ENCODE results near the gene JARID2.

Gene JARID2

DNA sequence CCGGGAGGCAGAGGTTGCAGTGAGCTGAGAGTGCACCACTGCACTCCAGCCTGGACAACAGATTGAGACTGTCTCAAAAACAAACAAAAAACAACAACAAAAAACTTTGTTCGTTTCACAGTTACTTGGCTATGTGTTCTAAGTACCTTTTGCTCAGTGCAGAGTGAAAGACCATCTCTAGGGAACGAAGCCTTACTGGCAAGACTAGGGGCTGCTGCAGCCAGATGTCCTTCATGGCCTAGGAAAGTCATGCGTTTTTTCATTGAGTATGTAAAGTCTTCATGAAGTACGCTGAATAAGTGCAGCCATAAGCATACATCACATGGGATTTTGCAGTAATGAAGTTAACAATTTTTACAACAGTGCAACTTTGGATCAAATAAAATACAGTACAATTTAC is 111.1 kb downstream of the JARID2 start:
- no peak for DNase-seq (ENCODE audit: low spot score)

DNA sequence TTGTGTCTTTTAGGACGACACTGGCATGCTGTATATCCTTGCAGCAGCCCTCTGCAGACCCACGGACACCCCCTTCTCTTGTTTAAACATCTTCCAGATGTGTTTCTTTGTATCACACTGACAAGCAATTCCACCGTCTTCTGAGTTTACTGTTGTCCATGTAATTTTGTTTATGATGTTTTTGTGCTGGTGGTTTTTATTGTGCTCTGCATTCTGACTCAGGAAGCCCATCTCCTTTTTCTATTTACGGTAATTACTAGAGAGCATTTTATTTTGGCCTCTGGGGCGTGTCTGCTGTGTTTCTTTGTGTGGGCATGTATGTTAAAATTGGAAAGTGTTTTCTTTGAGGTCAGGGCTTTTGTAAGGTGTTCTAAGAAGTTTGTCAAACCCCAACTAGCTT is 111.9 kb downstream of the JARID2 start:
- no peak for DNase-seq (ENCODE audit: low spot score)

DNA sequence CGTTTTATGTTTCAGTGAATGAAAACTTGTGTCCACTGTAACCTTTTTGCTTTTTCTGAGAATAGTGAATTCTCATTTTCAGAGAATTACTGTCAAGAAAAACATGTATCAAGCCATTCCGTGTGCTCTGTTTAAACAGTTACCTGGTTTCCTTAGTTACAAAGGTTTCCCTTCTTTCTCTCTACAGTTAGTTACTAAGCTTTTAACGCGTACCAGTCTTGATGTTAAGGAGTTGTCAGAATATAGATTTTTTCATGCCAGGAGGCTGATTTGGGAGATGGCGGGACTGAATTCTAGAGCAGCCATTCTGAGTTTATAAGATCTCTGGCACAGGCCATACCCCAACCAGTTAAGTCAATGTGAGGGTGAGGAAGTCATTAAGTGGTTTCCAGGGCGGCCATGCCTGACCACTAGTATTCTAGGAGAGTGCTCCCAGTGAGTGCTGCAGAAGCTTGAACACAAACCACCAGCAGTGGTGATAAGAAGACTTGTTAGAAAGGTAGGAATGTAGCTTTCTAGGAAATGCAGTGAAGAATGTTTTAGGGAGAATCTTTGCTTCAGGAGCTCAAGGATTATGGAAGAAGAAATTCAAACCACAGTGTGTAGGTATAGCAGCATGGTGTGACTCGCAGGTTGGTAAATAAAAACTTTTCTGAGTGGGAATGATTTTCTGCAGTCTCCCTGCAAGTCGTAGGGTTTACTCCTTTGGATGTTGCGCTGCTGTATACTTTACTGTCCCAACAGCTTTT is 112.9 kb downstream of the JARID2 start:
- no peak for DNase-seq (ENCODE audit: low spot score)

DNA sequence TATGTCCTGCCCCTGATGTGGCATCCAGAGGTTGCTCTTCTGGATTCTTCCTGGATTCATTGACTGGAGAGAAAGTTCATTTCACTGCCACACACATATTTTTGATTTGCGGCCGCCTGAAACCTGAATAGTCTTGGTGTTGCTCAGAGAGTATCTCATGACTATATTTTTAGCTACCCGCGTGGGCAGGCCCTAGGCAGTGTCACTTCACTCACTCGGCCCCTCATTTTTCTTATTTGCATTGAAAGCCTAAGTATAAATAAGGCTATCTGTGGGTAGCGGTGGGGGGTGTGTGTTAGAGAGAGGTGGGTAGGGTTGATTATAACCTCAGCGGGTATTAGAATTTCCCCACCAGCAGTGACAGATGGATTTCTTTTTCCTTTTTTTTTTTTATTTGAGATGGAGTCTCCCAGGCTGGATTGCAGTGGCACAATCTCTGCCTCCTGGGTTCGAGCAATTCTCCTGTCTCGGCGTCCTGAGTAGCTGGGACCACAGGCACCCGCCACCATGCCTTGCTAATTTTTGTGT is 113.5 kb downstream of the JARID2 start:
- DNase-seq (ENCODE audit: low spot score), result no peak

DNA sequence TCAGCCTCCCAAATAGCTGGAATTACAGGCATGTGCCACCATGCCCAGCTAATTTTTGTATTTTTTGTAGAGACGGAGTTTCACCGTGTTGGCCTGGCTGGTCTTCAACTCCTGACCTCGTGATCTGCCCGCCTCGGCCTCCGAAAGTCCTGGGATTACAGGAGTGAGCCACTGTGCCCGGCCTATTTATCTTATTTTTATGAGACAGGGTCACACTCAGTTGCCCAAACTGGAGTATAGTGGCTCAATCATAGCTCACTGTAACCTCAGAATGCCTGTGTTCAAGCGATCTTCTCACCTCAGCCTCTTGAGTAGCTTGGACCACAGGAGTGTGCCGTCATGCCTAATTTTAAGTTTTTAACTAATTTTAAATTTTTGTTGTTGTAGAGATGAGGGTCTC is 114.4 kb downstream of the JARID2 start:
- DNase-seq (ENCODE audit: low spot score), result no peak

DNA sequence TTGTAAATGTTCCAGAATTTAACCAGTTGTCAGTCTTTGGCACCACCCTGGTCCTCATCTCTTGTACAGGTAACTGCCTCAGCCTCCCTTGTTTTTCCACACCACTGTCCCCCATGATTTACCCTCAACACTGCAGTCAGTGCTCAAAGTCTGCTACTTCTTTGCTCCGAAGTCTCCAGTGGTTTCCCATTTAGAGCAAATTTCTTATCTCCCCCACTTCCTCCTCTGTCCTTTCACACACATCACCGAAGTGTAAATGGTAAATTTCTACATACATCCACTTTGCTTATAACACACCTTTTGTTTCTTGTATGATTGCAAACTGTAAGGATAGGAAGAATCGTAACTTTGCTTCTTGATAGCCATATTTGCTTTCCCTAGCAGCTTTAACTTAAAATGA is 115.3 kb downstream of the JARID2 start:
- DNase-seq (ENCODE audit: low spot score), result no peak

DNA sequence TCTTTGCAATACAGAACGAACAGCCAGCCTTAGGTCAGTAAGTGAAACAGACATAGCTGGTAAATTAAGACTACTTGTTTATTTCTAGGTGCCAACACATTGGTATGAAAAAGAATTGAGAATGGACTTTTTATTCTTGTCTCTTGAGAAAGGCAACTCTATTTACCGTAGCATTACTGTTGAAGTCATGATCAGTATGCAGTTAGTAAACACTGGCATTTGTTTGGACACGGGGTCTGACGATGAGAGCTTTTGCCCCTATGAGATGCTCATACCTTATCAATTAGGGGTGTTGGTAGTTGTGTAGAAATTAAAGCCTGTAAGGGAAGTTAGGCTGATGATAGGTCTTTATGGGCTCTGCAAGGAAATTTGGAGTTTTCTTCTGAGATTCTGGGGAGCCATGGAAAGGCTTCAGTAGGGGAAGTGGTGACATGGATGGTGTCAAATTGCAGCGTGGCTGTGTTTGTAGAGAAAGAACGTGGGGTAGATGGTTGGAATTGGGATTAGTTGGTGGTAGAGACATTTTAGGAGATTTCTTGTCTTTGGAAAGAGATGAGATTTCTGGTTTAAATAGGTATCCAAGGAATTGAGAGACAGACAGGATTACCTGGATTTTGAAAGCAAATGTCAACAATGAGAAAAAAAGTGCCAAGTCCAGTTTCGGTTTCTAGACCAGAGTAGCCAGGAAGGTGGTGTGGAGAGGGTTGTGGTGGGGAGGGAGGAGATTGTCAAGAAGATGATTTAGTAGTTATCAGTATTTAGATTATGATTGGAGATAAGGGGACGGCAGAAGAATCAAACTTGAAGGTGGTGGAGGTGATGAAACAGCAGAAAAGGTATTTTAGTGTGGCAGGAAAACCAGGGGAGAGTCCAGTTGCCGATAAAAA is 116.6 kb downstream of the JARID2 start:
- DNase-seq (ENCODE audit: low spot score), result no peak

DNA sequence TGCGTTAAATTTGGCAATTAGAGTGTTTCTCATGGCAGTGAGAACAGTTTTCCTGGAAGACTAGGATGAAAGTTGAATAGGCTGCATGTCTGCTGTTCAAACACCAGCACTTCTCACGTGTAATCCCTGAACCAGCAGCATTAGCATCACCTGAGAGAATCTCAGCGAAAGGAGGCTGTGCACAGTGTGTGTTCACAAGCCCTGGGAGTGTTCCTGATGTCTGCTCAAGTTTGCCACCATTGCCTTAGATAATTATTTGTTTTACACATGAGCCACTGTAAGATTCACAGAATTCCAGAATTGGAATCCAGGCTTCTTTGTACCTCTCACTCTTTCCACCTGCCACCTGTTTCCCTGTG is 117.3 kb downstream of the JARID2 start:
- DNase-seq (ENCODE audit: low spot score), result no peak

DNA sequence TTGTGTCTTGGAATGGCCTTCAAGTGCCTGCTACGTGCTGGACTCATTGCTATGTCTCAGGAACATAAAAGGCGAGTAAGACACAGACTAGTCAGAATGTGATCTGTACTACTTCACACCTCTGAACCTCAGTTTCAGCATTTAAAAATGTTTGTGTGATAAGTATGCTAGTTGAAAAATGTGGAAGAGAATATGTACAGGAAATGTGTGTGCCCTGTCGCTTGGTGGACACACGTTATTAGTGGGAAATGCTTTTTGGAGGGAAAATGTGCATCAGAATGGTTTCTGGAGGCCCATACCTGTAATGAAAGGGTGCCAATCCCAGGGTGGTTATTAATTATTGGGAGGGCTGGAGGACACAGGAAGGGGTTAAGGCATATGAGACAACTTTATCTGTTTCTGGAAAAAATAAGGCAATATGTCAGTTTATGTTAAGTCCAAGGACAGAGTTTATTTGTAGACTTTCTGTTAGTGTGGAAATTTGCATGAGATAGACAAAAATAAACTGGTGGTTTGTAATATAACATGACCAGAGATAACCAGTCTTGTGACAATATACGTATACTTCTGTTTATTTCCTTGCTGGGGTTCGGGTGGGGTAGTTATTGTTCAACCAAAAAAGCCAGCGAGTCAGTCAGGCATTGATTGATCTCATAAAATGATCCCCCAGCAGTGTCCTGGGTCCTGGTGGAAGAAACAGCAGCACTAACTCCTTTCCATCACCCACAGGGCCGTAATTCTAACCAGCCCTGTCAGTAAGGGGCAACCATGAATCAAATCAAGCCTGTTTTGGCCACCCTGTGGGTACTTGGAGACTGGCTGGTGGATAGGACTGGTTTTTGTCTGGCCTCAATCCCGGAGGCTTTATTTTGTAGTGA is 117.9 kb downstream of the JARID2 start:
- DNase-seq (ENCODE audit: low spot score), result no peak

DNA sequence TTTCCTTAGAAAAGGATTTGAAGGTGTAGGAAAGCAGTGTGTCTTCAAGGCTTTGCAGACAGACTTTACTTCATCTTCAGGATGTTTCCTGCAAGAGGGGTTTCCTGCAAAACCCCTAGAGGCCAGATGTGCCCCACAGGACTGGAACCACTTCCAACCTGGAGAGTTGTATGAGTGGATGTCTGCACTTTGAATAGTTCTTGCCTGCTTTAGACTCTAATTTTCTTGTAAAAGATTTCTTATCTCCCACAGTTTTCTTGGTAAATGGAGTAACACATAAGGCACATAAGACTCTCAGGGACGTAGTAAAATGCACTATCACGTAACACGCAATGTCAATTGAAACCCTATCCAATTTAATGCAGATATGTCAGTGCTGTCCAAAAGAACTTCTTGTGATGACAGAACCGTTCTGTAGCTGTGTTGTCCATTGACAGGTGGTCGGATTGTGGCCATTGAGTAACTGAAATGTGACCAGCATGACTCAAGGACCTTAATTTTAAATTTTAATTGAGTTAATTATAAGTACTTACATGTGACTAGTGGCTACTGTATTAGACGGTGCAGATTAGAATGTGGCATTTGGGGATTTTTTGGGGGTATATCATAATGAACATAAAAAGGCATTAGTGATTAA is 118.7 kb downstream of the JARID2 start:
- no peak for DNase-seq (ENCODE audit: low spot score)

DNA sequence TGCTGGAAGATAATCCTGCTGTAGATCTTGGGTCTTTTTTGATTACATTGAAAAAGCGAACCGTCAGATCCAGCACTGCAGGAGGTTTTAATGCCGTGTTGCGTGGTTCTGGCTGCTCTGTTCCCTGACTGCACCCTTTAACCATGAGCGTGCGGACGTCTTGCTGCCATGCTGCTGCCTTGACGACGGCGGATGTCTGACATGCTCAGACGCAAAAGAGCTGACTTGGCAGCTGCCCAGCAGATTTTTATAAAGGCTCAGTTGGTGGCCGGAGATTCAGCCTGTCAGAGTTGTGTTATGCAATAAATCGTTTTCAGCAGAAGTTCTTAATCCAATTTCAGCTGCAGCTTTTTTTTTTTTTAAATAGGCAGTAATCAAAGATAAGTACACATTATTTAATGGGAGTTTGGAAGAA is 119.4 kb downstream of the JARID2 start:
- peak; percentile 17 for DNase-seq (ENCODE audit: low spot score)

DNA sequence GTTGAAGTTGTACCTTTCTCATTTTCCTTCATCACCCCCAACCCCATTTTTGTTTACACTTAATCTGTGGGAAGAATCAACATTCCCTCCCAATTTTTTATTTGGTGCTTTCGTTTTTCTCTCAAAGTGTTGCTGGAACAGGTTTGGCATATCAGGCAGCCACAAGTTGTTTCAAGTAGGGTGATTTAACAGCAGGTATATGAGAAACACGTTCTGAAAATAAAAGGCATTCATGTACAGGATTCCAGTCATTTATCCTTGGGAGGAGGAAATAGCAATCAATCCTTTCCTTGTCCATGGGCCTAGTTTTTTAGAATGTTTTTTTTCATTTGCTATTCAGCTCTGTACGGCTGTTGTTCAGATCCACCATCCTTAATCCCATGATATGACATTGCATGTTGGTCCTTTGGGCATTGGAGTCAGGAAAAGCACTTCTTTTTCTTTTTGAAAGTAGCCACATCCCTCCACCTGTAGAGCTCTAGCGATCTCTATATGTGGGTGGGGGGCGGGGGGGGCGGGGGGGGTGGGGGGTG is 120.2 kb downstream of the JARID2 start:
- DNase-seq (ENCODE audit: low spot score), result no peak

DNA sequence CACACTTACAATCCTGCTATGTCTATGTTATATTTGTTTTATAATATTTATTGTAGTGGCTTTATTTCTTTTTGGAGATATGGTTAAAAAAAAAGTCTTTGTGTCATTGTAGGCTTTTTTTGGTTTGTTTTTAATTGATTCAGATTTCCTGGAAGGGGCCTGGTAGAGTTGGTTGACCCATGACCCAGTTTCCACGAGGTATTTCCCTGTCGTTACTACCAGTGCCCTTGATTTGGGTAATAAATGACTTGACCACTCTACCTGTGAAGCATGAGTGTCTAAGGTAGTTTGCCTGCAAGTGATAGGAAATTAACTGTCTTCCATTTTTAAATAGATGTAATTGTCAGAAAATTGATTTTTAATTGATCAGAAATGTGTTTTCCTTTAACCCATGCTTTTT is 121.0 kb downstream of the JARID2 start:
- DNase-seq (ENCODE audit: low spot score), result no peak

DNA sequence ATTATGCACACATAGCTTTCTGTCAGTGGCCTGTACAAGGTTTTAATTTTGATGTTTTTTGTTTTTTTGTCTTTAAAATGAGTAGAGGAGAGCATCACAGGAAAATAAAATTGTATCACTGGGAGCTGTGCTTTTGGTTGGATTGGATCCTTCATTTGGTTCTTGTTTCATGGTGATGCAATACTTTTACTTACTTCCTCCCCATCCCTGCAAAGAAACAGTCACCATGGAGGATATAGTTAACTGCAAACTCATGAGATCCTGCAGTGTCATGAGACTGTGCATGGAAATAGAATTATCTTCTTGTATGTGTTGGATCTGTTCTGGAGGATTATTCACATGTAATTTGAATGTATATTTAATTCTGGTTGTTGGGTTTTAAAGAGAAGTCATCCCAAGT is 122.3 kb downstream of the JARID2 start:
- no peak for DNase-seq (ENCODE audit: low spot score)

DNA sequence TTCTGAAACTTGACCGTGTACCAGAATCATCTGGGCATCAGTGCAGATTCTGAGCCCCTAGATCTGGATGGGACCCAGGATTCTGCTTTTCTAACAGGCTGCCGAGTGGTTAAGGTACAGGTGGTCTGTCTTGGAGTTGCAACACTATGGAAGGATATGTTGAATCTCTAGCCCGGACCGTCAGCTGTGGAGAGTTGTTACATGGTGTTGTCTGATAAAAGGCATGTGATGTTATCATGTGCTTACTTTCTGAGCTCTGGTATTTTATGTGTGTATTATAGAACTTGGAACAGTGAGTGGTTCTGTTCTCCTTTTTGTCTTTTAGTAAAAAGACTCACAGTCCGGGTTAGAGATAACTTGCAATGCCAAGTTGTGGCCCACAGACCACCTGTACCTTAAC is 123.0 kb downstream of the JARID2 start:
- DNase-seq (ENCODE audit: low spot score), result no peak

DNA sequence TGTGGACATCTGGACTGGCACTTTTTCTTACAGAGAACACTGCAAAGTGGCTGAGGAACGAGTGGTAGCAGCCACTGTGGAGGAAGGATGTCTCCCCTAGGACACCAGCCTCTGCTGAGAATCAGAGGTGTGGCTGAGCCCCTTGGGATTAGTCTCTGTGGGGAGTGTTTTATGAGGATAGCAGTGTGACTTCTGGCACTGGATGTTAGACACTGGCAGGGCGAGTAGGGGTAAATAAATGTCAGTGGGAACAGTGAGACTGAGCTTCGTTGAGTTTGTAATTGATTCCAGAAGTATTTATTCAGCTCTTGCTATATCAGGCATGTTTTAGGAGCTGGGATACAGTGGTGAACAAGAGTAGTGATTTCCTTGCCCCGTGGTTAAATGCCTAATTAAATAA is 124.0 kb downstream of the JARID2 start:
- no peak for DNase-seq (ENCODE audit: low spot score)

DNA sequence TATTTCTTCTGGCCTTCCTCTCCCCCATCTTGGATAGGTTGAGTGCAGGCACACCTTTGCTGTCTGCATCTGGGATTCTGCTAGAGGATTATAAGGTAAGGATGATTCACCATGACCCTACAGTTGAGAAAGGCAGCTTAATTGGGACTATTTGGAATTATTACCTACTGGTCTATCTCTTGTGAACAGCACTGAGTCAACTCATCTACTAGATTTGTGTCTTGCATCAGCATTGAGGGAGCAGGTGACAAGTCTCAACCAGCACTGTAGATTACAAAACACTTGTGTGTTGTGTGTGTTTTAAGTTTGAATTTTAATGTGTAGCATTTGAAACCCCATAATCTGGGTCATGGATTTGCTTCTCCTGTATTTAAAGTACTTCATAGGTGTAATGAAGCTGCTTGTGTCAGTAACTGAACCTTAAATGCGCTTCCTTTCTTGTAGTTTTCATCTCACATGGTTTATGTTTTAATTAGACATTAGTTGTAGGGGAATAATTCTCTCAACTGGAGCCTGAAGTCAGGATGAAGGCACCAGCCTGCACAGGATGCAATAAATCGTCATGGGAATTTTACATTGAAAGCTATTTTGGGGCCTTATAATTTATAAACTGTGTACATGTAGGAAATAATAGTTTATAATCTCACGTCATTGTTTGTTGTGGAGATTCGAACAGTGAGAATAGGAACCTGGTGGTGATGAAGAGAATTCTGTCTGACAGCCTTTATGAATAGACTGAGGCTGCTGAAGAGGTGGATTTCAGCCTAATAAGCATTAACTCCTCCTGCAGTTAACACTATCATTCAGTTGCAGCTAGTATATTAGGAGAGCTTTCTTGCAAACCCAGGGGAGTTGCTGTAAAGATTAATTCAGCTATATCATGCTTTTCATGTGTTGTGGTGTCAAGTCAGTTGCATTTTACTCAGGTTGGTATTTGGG is 125.1 kb downstream of the JARID2 start:
- DNase-seq (ENCODE audit: low spot score), result no peak

DNA sequence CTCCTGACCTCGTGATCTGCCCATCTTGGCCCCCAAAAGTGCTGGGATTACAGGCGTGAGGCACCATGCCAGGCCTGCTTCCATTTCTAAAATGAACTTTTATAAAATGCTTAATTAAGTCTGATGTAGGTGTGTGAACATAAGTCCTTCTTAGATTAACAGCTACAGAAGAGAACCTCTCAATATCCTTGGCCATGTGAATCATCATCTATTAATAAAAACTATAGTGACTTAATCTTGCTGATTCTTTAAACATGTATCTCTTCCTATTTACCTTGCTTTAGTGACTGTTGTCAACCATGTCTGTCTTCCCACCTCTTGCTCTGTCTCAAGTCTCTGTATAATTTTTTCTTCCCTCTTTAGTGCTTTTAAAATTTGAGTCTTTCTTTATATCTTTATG is 127.1 kb downstream of the JARID2 start:
- no peak for DNase-seq (ENCODE audit: low spot score)

DNA sequence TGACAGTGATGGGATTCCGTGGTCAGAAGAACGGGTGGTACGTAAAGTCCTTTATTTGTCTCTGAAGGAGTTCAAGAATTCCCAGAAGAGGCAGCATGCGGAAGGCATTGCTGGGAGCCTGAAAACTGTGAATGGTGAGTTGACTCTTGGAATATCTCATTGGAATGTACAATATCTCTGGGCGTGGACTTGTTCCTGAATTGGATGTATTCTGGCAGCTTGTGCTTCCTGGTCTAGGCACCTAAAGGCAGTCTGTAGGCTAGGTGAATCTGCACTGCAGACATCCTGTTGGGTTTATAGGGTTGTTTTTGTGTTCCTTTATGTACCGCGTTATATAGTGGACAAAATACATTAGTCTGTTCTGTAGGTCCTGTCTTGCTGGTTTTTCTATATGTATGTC is 128.2 kb downstream of the JARID2 start:
- no peak for DNase-seq (ENCODE audit: low spot score)

DNA sequence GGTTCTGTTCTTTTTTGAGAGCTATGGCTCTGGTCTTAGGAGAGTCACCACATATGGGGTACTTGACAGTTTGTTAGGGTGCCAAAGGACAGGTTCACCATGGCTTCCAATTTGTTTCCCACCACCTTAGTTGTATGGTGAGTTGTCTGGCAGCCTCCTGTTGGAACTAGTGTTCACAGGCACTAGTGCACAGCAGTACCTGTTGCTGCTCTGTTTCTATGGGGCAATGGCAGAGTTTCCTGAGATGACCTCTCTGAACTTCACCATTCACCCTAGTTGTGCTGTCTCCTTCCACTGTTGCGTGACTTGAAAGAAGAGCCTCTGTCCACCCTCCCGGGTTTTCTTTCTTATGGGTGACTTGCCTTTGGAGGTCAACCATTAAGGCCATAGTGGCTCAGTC is 129.1 kb downstream of the JARID2 start:
- DNase-seq (ENCODE audit: low spot score), result no peak
